Adrenal gland (tissue), 5 donors: ENCODE results near the gene HNRNPC.

Source experiments
- CTCF ChIP-seq, 6 experiments: fragments of 450-650 bp in 4 of 6; fragments of 200-600 bp in 2 of 6; sonication (generic) in 1 of 6; IDR thresholded peaks; 1 replicate in 5 of 6; 2 replicates in 1 of 6; pipeline versions ENCODE4 v1.5.1 to v1.8.0; 2016 to 2021; ENCODE audit warnings: antibody characterized with exemption in 6 of 6, mild to moderate bottlenecking in 2 of 6, moderate library complexity in 1 of 6
- POLR2A ChIP-seq, 2 donors: fragments of 450-650 bp; IDR thresholded peaks; one replicate each; pipeline ENCODE4 v1.6.1; 2017; ENCODE audit warnings: antibody characterized with exemption in 2 of 2, mild to moderate bottlenecking in 2 of 2, moderate library complexity in 1 of 2
- donor health status: DM: no; HTN: no; CAD: no.

GRCh38 chr14:21317398-21317797 is 48.2 kb upstream of the HNRNPC start:
- TF ChIP-seq CTCF (IDR thresholded peaks at IDR 0.05), result no peak
- TF ChIP-seq POLR2A (IDR thresholded peaks at IDR 0.05), result no peak
